Heart left ventricle (tissue), 13 donors: ENCODE results near the gene PARD3.

ENCODE experiments used
- POLR2A ChIP-seq, 2 donors: fragments of 450-650 bp; IDR thresholded peaks; one replicate each; pipeline ENCODE4 v1.6.1; 2017; ENCODE audit warnings: antibody characterized with exemption in 2 of 2, mild to moderate bottlenecking in 2 of 2, moderate library complexity in 2 of 2
- TF ChIP-seq, protein P1 (sequence below), 12 donors: fragments of 200-600 bp; sonication (generic) in 4 of 12; IDR thresholded peaks; one replicate each; pipeline versions ENCODE4 v1.5.0 to v1.8.0; 2018 to 2022; ENCODE audit warnings: antibody characterized with exemption in 12 of 12, mild to moderate bottlenecking in 5 of 12
- donor health status: ischemic (EF 13 %, LVEDD 7.1; RV severe dilation, severe dysfunction).
- donor health status: DM: no; HTN: yes; CAD: no.
- donor health status: DM: no; HTN: no; CAD: no.
- donor health status: ischemic (EF 25% LVEDD 6.9; RV normal size, moderate dysfunction).
- donor health status: ischemic (EF 25% LVEDD 5.7; RV mildly dilated, moderate dysfunction).
- donor health status: ischemic (EF 35%, LVEDD 5.7; RV mildly dilated, moderate dysfunction).
- donor health status: nonischemic (EF 11% LVEDD 7.7; RV severe dilation, severe dysfunction).
- donor health status: DM: yes; HTN: yes; CAD: no.
- donor health status: PGD.
- donor health status: ischemic (EF 29% LVEDD 5.4; RV normal size, mild dysfunction).
- donor health status: nonischemic (EF 23%, LVEDD 6.1; RV moderate dilation, normal function).

DNA sequence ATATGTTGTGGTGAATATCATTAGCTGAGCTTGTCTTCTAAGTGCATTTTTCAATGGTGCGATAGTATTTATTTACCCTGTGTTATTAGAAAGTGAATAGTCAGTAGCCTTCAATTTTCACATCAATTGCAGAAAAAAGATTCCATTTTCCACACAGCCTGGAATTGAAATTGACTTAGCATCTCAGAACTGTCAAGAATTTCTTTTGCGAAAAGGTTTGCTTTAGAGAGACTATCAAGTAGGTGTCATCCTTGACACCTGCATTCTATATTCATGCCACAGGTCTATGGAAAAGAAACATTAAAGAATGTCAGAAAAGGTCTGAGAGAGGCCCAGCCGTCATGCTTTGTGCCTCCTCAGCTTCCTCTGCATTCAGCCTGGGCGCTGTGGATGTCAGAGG, 504.9 kb downstream of the PARD3 start:
- TF ChIP-seq, protein P1, sequence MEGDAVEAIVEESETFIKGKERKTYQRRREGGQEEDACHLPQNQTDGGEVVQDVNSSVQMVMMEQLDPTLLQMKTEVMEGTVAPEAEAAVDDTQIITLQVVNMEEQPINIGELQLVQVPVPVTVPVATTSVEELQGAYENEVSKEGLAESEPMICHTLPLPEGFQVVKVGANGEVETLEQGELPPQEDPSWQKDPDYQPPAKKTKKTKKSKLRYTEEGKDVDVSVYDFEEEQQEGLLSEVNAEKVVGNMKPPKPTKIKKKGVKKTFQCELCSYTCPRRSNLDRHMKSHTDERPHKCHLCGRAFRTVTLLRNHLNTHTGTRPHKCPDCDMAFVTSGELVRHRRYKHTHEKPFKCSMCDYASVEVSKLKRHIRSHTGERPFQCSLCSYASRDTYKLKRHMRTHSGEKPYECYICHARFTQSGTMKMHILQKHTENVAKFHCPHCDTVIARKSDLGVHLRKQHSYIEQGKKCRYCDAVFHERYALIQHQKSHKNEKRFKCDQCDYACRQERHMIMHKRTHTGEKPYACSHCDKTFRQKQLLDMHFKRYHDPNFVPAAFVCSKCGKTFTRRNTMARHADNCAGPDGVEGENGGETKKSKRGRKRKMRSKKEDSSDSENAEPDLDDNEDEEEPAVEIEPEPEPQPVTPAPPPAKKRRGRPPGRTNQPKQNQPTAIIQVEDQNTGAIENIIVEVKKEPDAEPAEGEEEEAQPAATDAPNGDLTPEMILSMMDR (IDR thresholded peaks at IDR 0.05) = no peak
- TF ChIP-seq POLR2A (IDR thresholded peaks at IDR 0.05) = no peak
